Endothelial cell of umbilical vein (primary cell): ENCODE results near the gene ANKRD50. TPM values are rescaled to one million over a fixed set of nuclear protein-coding genes. Genes with fewer than 3 reads are reported as not detected.

Source experiments
- BruUV-seq: library from RNA; stranded (reverse); fragments of 400-500 nt; replicated peaks from 2 replicates; lab custom pipeline; 2021; lab: Mats Ljungman, UMichigan
- CTCF ChIA-PET: fragments of 300-600, 350-600 bp; sonication (Branson Sonifier 250); formaldehyde crosslinking; loops from one replicate; lab custom pipeline; 2021; ENCODE audit warnings: antibody characterized with exemption, inconsistent platforms; lab: Charles Lee
- POLR2A ChIA-PET: fragments of 300-600, 350-600 bp; sonication (Branson Sonifier 250); formaldehyde crosslinking; loops from one replicate; lab custom pipeline; 2021; ENCODE audit warnings: antibody characterized with exemption, inconsistent platforms; lab: Charles Lee
- DNase-seq: peaks from one replicate; pipeline ENCODE4 v3.0.0-alpha.2; 2011; ENCODE audit warnings: low read depth, low spot score
- FAIRE-seq: peaks from 2 replicates; lab custom pipeline; 2011; peaks lifted over from hg19 to GRCh38; lab: Jason Lieb, UNC
- H2AFZ ChIP-seq: 2 replicates; pipeline ENCODE4 v1.6.0; 2012; ENCODE audit warnings: low read depth, low read length, control low read depth, inconsistent platforms
- H3K27ac ChIP-seq: 2 replicates; pipeline ENCODE4 v1.5.1; 2011; ENCODE audit warnings: low read depth, mild to moderate bottlenecking, control low read depth, low read length, moderate library complexity; ENCODE audit not compliant: insufficient read depth
- H3K27me3 ChIP-seq, 2 experiments: 2 replicates each; pipeline versions ENCODE4 v1.6.0 to v1.6.1; 2011; ENCODE audit warnings: low read length in 2 of 2, mixed read lengths in 1 of 2; ENCODE audit not compliant: control insufficient read depth in 2 of 2, insufficient read depth in 2 of 2
- H3K36me3 ChIP-seq, 2 experiments: 2 replicates in 1 of 2; 3 replicates in 1 of 2; pipeline ENCODE4 v1.5.1; 2011; ENCODE audit warnings: low read length in 2 of 2, mild to moderate bottlenecking in 1 of 2, moderate library complexity in 1 of 2; ENCODE audit not compliant: control insufficient read depth in 2 of 2, insufficient read depth in 2 of 2; ENCODE audit errors: extremely low read depth in 1 of 2
- H3K4me1 ChIP-seq: 3 replicates; pipeline ENCODE4 v1.5.1; 2011; ENCODE audit warnings: mild to moderate bottlenecking, low read length; ENCODE audit not compliant: control insufficient read depth, insufficient read depth; ENCODE audit errors: extremely low read depth
- H3K4me2 ChIP-seq: 2 replicates; pipeline ENCODE4 v1.6.1; 2011; ENCODE audit warnings: low read length, control low read depth, mixed read lengths; ENCODE audit not compliant: insufficient read depth
- H3K4me3 ChIP-seq, 3 experiments: fragments of 200-600 bp in 1 of 3; sonication (generic), shearing (Covaris generic) in 1 of 3; replicated peaks in 1 of 3; 2 replicates each; pipeline ENCODE4 v1.5.1; 2011 to 2016; ENCODE audit warnings: control low read depth in 3 of 3, low read length in 3 of 3, mild to moderate bottlenecking in 2 of 3, inconsistent platforms in 1 of 3, low read depth in 1 of 3, moderate library complexity in 1 of 3; ENCODE audit not compliant: insufficient read depth in 1 of 3
- H3K79me2 ChIP-seq: 2 replicates; pipeline ENCODE4 v1.6.0; 2012; ENCODE audit warnings: low read length, inconsistent platforms; ENCODE audit not compliant: control insufficient read depth, insufficient read depth
- H3K9ac ChIP-seq: replicated peaks from 2 replicates; pipeline ENCODE3; 2011; ENCODE audit warnings: low read length, control low read depth; ENCODE audit not compliant: insufficient read depth; ENCODE audit errors: extremely low read depth
- H3K9me1 ChIP-seq: replicated peaks from 3 replicates; pipeline ENCODE4 v1.6.0; 2011; ENCODE audit warnings: mild to moderate bottlenecking, low read length; ENCODE audit not compliant: control insufficient read depth, insufficient read depth; ENCODE audit errors: extremely low read depth
- H3K9me3 ChIP-seq: replicated peaks from 2 replicates; pipeline ENCODE4 v1.5.1; 2012; ENCODE audit warnings: low read length, inconsistent platforms; ENCODE audit not compliant: control insufficient read depth, insufficient read depth
- H4K20me1 ChIP-seq: replicated peaks from 2 replicates; pipeline ENCODE3; 2011; ENCODE audit warnings: mild to moderate bottlenecking, low read length; ENCODE audit not compliant: control insufficient read depth, insufficient read depth; ENCODE audit errors: extremely low read depth
- EZH2 ChIP-seq: IDR thresholded peaks from 2 replicates; pipeline ENCODE4 v1.6.1; 2012; ENCODE audit warnings: borderline replicate concordance, low read depth, mild to moderate bottlenecking, moderate library complexity, low read length, inconsistent platforms; ENCODE audit not compliant: severe bottlenecking
- FOS ChIP-seq: IDR thresholded peaks from 2 replicates; pipeline ENCODE4 v1.6.1; 2011; ENCODE audit warnings: mild to moderate bottlenecking, low read length, moderate library complexity, borderline replicate concordance; ENCODE audit not compliant: insufficient read depth
- GATA2 ChIP-seq: IDR thresholded peaks from 2 replicates; pipeline ENCODE4 v1.7.0; 2011; ENCODE audit warnings: low read depth, mild to moderate bottlenecking, moderate library complexity, mixed read lengths, low read length; ENCODE audit not compliant: insufficient read length, insufficient read depth
- JUN ChIP-seq: IDR thresholded peaks from 2 replicates; pipeline ENCODE4 v1.6.1; 2011; ENCODE audit warnings: borderline replicate concordance, low read depth; ENCODE audit not compliant: insufficient read length, insufficient read depth
- MYC ChIP-seq: IDR thresholded peaks from one replicate; pipeline ENCODE4 v1.6.1; 2011; ENCODE audit warnings: mild to moderate bottlenecking, low read depth, low read length
- POLR2A ChIP-seq: IDR thresholded peaks from 2 replicates; pipeline ENCODE4 v1.6.1; 2012; ENCODE audit warnings: low read depth, mild to moderate bottlenecking, control low read depth, low read length
- POLR2AphosphoS5 ChIP-seq: IDR thresholded peaks from 2 replicates; pipeline ENCODE4 v1.6.1; 2012; ENCODE audit warnings: low read depth, mild to moderate bottlenecking, control low read depth, low read length, moderate library complexity; ENCODE audit not compliant: insufficient read depth
- dilution Hi-C: fragments of 300-500 bp; cut with MboI; formaldehyde crosslinking; loops from one replicate; pipeline ENCODE4 v1.15.0; 2019; ENCODE audit warnings: low sequenced_read_pairs; ENCODE audit not compliant: extremely low pct_ligation_motif_present
- intact Hi-C: fragments of 100-400 bp; cut with micrococcal nuclease; formaldehyde crosslinking; loops from one replicate; pipeline ENCODE4 v1.10.0; 2022
- polyA plus RNA-seq, 4 experiments: library from polyadenylated mRNA; depleted of rRNA in 3 of 4; stranded (reverse) in 3 of 4; unstranded in 1 of 4; fragments of >200 nt; gene quantifications; 2 replicates each; pipeline versions ENCODE4 v1.2.1 to v1.2.3, GENCODE V29; 2011 to 2012; ENCODE audit warnings: missing spikeins in 1 of 4
- total RNA-seq: library from RNA; stranded (reverse); gene quantifications from 2 replicates; pipeline ENCODE4 v1.2.3, GENCODE V29; 2021
- TF ChIP-seq, protein P1 (sequence below): IDR thresholded peaks from 2 replicates; pipeline ENCODE4 v1.6.1; 2011; ENCODE audit not compliant: insufficient read depth, insufficient read length
- TF ChIP-seq, protein P2 (sequence below), 2 donors: IDR thresholded peaks; 1 replicate in 1 of 2; 2 replicates in 1 of 2; pipeline ENCODE4 v1.5.1; 2011; ENCODE audit warnings: low read length in 2 of 2, mild to moderate bottlenecking in 2 of 2, moderate library complexity in 2 of 2, control low read depth in 1 of 2, inconsistent platforms in 1 of 2, low read depth in 1 of 2; ENCODE audit not compliant: insufficient read depth in 1 of 2; ENCODE audit errors: extremely low read depth in 1 of 2

ANKRD50 gene
- total and polyA plus RNA-seq, 2 donors (not counting 3 experiments of a cell fraction or from before 2014, with no cell fraction given) = 24.5 to 63.6 TPM

DNA sequence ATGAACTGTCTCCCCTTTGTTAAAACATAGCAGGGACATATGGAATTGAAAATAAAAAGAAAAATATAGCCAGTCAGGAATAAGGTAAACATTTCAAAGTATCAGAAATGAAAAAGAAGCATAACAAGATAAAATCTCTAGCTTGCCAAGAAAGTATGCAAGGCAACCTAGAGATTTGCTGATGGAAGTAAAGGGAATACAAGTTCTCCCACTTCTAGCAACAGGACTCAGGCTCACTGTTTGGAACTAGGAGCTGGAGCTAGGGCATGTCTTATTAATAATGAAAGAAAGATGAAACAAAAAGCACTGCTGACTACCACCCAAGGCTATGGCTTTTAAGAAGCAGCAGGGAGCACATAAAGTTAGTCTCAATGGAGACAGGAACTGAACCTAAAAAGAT is 18.2 kb downstream of the ANKRD50 start:
- ChIA-PET CTCF (interaction anchor here (1.7 kb wide), 1 partner anchor 8 kb away, joined by 5 read pairs; no protein-coding TSS in a partner anchor), POLR2A (no interaction called here)
- H3K36me3 ChIP-seq = peaks cover 5 to 11% of the 10 kb centered on the region in 2 experiments
- H2AFZ ChIP-seq = no peak overlapping the region
- no peak for TF ChIP-seq MYC
- no peak for TF ChIP-seq EZH2
- TF ChIP-seq JUN = no peak
- TF ChIP-seq, protein P1, sequence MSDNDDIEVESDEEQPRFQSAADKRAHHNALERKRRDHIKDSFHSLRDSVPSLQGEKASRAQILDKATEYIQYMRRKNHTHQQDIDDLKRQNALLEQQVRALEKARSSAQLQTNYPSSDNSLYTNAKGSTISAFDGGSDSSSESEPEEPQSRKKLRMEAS = no peak
- TF ChIP-seq POLR2A = no peak
- TF ChIP-seq, protein P2, sequence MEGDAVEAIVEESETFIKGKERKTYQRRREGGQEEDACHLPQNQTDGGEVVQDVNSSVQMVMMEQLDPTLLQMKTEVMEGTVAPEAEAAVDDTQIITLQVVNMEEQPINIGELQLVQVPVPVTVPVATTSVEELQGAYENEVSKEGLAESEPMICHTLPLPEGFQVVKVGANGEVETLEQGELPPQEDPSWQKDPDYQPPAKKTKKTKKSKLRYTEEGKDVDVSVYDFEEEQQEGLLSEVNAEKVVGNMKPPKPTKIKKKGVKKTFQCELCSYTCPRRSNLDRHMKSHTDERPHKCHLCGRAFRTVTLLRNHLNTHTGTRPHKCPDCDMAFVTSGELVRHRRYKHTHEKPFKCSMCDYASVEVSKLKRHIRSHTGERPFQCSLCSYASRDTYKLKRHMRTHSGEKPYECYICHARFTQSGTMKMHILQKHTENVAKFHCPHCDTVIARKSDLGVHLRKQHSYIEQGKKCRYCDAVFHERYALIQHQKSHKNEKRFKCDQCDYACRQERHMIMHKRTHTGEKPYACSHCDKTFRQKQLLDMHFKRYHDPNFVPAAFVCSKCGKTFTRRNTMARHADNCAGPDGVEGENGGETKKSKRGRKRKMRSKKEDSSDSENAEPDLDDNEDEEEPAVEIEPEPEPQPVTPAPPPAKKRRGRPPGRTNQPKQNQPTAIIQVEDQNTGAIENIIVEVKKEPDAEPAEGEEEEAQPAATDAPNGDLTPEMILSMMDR (IDR thresholded peaks at IDR 0.05; ENCODE audit: extremely low read depth in 1 of 2, insufficient read depth in 1 of 2, low read depth in 1 of 2, low read length in 2 of 2) = no peak
- no peak for TF ChIP-seq POLR2AphosphoS5
- no peak for TF ChIP-seq FOS
- TF ChIP-seq GATA2 = no peak
- no peak overlapping the region for H3K4me3 ChIP-seq
- FAIRE-seq (no peak), DNase-seq (no peak)
- H3K27me3 ChIP-seq = no peaks in the 10 kb centered on the region
- H3K27ac ChIP-seq = no peak overlapping the region
- dilution Hi-C loops (no loop called here), intact Hi-C loops (no loop called here)
- H3K79me2 ChIP-seq = peaks cover 98% of the 10 kb centered on the region
- H3K9me1 ChIP-seq = no peaks in the 10 kb centered on the region
- peaks cover 4% of the 10 kb centered on the region for H4K20me1 ChIP-seq
- no peaks in the 10 kb centered on the region for H3K9me3 ChIP-seq
- no TSS peak for BruUV-seq
- H3K4me2 ChIP-seq = no peak overlapping the region
- no peak overlapping the region for H3K9ac ChIP-seq
- H3K4me1 ChIP-seq = peaks cover 16% of the 10 kb centered on the region
